OCI-LY3 (cell line): Measurements from ENCODE around the gene MAD1L1.

Experiments
- CTCF ChIP-seq: fragments of 200-600, 300-600 bp; sonication (generic); IDR thresholded peaks from 2 replicates; pipeline ENCODE4 v1.5.1; 2014; ENCODE audit warnings: antibody characterized with exemption, low read length, low read depth
- EZH2phosphoT487 ChIP-seq: fragments of 200-600 bp; shearing (Covaris generic); IDR thresholded peaks from 2 replicates; pipeline ENCODE4 v1.6.1; 2018; ENCODE audit warnings: antibody characterized with exemption, mixed run types, low read depth

GRCh38 chr7:2197436-2198155, 35.1 kb downstream of the MAD1L1 start:
- TF ChIP-seq CTCF: no peak
- no peak for TF ChIP-seq EZH2phosphoT487
